NCI-H2171 treated with DMSO at 0.1 percent for 48 hours (cell line): Measurements from ENCODE around the gene SEMA3G.

ENCODE experiments used
- DNase-seq: peaks from one replicate; lab custom pipeline; 2025; lab: John Stamatoyannopoulos, UW

Gene SEMA3G

DNA sequence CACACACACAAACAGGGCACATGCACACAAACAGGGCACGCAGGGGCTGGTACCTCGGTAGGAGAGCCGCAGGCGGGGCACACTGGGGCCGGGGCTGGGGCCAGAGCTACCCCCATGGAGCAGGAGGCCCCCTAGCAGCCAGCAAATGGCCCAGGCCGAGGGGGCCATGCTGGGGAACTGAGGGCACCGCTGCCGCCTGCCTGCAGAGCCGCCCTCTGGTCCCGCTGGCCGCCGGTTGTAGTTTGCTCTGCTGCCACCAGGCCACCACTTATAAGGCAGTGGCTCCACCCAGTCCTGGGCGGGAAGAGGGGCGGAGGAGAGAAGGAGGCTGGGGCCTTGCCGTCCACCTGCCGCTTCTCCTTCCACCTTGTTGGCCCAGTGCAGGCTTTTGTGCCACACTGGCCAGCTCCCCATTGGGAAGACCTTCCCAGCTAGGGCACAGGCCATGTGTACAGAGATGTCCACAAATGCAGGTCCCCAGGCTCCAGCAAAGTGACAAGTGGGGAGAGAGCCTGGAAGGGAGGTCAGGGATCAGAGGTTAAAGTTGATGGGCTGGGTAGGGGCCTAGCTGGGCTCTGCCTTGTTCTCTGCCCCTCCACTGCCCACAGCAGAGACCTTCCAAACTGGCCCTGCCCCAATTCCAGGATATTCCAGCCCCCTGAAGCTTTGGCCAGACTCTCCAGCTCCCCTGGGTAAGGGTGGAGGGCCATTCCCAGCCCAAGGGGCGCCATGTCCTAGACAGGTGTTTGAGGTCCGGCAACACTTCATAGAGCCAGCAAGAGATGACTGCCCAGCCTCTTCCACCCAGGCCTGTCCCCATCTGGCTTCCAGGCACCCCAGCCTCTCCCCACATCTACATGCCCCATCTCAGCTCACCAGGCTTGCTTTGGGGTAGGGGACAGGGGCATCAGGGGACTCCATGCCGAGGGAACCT, at the start of gene SEMA3G:
SEMA3G (minus strand) TSS at position 244 of the 934 bp plus-strand sequence; CDS start at position 168, 76 bp downstream.
- no peak for DNase-seq

GRCh38 chr3:52494445-52494844, 49.5 kb upstream of the SEMA3G start:
- no peak for DNase-seq

GRCh38 chr3:52493232-52494017, 48.5 kb upstream of the SEMA3G start:
- DNase-seq = no peak

DNA sequence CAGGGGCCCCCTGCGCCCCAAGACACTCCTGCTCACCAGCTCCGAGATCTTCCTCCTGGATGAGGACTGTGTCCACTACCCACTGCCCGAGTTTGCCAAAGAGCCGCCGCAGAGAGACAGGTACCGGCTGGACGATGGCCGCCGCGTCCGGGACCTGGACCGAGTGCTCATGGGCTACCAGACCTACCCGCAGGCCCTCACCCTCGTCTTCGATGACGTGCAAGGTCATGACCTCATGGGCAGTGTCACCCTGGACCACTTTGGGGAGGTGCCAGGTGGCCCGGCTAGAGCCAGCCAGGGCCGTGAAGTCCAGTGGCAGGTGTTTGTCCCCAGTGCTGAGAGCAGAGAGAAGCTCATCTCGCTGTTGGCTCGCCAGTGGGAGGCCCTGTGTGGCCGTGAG, 47.2 kb upstream of the SEMA3G start:
- DNase-seq = no peak

DNA sequence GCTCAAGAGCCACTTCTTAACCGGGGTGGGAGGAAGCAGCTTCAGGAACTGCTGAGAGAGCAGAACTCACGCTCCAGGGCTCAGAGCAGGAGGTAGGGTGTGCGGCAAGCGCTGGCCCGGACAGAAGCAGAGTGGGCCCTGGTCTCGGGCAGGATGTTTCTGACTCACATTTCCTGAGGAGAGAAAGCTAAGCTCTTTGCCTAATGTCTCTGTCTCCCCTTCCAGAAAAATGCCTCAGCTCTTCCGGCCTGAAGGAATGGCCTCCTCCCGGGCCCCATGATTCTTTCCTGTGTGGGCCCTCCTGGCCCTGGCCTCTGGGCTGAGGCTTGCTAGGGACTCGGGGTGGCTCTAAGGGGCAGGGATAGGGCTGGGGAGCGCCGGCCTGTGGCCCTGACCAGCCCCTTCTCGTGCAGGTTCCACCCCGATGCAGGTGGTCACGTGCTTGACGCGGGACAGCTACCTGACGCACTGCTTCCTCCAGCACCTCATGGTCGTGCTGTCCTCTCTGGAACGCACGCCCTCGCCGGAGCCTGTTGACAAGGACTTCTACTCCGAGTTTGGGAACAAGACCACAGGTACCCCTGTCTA, 46.1 kb upstream of the SEMA3G start:
- no peak for DNase-seq

DNA sequence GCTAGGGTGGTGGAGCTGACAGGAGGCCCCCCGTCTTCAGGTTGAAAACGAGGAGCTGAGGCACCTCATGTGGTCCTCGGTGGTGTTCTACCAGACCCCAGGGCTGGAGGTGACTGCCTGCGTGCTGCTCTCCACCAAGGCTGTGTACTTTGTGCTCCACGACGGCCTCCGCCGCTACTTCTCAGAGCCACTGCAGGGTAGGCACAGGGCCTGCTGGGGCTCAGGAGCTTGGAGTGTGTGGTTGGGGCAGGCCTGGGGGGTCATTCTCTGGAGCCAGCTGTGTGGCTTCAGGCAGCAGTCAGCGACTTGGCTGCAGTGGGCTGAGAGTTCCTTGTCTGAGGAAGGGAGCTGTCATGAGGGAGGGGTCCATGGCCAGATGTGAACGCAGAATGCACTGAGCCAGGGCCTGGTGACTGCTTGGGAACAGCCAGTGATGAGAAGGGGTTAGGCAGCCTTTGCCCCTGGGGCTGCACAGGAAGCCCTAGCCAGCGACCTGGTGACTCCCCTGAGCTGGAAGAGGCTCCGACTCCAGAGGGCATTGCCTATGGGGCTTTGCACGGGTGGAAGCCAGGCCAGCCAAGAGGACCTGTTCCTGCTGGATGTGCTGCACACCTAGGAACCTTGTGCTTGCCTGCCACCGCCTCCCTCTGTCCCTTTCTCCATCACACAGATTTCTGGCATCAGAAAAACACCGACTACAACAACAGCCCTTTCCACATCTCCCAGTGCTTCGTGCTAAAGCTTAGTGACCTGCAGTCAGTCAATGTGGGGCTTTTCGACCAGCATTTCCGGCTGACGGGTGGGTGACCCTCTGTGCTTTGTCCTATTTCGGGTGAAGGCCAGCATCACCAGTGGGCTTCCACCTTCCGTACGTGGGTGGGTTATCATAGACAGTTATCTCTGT, 45.4 kb upstream of the SEMA3G start:
- DNase-seq = no peak

- DNase-seq = no peak
These were observed 44.5 kb upstream of the SEMA3G start for GRCh38 chr3:52489453-52489852.

DNA sequence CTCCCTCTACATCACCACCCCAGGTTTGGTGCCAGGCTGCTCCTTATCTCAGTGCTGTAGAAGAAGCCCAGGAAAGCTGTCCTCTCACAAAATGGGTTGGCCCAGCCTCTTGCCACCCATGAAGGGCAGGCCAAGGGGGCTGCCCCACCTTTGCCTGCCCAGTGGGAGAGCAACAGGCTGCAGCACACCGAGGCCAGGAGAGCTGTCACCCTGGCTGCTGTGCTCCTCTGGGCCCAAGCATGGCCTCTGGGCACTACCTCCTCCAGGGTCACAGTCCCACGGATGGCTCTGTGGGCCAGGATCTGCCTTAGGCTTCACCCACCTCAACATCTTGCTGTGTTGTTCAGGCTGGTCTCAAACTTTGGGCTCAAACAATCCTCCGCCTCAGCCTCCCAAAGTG, 43.8 kb upstream of the SEMA3G start:
- no peak for DNase-seq

GRCh38 chr3:52487788-52488691, 43.1 kb upstream of the SEMA3G start:
- no peak for DNase-seq

DNA sequence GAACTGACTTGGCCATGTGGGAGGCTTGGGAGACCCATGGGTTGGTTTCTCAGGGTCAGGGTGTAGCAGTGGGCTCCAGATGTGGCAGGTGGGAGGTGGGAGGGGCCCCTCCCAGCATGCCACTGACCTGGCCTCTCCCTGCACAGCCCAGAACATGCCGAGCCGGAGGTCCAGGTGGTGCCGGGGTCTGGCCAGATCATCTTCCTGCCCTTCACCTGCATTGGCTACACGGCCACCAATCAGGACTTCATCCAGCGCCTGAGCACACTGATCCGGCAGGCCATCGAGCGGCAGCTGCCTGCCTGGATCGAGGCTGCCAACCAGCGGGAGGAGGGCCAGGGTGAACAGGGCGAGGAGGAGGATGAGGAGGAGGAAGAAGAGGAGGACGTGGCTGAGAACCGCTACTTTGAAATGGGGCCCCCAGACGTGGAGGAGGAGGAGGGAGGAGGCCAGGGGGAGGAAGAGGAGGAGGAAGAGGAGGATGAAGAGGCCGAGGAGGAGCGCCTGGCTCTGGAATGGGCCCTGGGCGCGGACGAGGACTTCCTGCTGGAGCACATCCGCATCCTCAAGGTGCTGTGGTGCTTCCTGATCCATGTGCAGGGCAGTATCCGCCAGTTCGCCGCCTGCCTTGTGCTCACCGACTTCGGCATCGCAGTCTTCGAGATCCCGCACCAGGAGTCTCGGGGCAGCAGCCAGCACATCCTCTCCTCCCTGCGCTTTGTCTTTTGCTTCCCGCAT, 42.3 kb upstream of the SEMA3G start:
- no peak for DNase-seq

GRCh38 chr3:52484680-52485461, 40.0 kb upstream of the SEMA3G start:
- no peak for DNase-seq

DNA sequence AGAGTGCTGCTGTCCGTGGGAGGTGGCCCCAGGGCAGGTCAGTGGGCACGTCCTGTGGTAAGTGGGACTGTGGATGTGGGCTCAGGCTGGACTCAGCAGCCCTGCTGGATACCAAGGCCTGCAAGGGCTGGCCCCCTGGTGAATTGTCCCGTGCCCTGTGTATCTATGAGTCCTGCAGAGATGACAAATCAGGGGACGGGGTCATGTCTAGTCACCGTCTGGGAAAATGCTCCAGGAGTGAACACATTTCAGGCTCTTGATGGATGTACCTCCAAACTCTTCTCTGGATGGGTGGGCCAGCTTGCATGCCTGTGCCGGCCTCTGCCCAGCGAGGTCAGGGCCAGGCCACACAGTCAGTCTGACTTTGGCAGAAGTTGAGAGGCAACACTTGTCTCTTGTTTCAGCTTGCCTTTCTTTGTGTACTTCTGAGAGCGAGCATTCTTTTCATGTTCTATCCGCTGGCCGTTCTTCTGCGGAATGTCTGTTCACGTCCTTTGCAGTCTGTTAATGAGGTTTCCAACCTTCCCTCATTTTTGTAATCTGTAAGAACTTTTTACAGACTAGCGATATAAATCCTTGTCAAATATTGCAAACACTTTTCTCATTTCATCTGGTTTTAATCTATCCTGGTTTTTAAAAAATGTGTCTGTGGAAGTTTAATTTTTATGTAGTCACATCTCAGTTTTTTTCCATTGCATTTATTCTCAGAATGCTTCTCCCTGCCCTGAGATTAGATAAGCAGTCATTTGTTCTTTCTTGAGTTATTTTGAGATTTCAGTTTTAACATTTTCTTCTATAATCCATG, 38.9 kb upstream of the SEMA3G start:
- no peak for DNase-seq

GRCh38 chr3:52483081-52483480, 38.2 kb upstream of the SEMA3G start:
- DNase-seq = no peak

DNA sequence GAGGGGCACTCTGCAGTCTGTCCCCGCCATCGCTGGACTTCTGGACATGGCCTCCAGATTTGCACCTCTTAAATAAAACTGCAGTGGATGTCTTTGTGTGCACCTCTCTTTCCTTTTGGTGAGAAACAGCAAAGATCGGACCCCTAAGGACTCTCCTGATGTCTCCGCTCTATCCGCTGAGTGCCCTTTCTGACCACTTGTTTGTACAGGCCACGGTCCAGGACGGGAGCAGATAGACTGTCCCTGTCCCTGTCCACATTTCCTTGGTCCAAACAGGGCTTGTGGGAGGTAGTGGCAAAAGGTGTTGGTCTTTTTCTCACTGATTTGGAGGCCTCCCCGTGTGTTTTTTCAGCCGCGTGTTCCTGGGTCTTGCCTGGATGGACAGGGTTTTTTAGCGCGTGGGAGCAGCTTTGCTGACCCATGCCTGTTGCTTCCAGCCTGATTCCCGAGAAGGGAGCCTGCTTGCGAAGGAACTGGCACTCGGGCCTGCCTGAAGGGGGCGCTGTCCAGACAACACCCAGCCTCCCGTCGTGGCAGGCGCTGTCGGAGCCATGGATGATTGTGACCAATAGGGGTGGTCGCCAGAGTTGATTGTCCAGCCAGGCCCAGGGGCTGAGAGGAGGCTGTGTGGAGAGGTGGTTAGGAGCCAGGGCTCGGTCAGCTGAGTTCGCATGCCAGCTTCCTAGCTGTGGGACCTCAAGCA, 37.1 kb upstream of the SEMA3G start:
- DNase-seq = no peak

GRCh38 chr3:52480768-52481715, 36.1 kb upstream of the SEMA3G start:
- DNase-seq = peak; percentile 89

DNA sequence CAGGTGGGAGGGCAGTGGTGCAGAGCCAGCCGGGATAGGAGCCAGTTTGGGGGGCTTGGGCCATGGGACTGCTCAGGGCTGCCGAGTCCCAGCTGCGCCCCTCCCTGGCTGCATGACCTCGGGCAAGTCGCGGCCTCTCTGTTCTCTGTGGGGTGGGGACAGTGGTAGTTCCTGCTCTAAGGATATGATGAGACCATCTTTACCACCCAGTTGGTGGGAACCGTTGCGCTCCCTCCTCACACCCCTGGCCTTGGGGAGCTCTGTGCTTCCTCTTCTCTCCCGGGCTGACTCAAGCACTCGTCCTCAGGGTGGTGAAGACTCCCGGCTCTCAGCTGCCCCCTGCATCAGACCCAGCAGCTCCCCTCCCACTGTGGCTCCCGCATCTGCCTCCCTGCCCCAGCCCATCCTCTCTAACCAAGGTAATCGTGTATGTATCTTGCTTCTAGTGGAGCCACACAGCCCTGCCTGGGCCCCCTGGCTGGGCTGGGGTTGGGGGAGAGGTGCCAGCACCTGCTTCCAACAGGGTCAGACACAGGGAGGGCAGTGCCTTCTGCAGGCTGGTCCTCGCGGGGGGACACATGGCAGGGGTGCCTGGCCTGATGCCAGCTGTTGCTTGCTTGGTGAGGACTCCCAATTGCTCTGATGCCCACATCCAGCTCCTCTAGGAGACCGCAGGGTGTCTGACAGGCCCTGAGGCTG, 35.1 kb upstream of the SEMA3G start:
- DNase-seq = no peak
